Transverse colon (tissue), 4 donors: ENCODE data around the gene NMRK2. TPM values are rescaled to one million over a fixed set of nuclear protein-coding genes. Genes with fewer than 3 reads are reported as not detected.

Experiments
- DNase-seq: peaks from one replicate; pipeline ENCODE4 v3.0.0-alpha.2; 2019
- H3K27ac ChIP-seq, 4 donors: fragments of 200-600 bp; sonication (generic); 2 replicates each; pipeline ENCODE4 v1.5.1; 2016 to 2018; ENCODE audit warnings: inconsistent platforms in 4 of 4
- H3K27me3 ChIP-seq: fragments of 200-600 bp; sonication (generic); 2 replicates; pipeline ENCODE4 v1.5.1; 2017; ENCODE audit warnings: inconsistent platforms
- H3K36me3 ChIP-seq, 4 donors: fragments of 200-600 bp; sonication (generic); 2 replicates each; pipeline ENCODE4 v1.5.1; 2017 to 2019; ENCODE audit warnings: inconsistent platforms in 4 of 4
- H3K4me1 ChIP-seq, 4 donors: fragments of 200-600 bp; sonication (generic); 2 replicates each; pipeline ENCODE4 v1.5.1; 2017 to 2020; ENCODE audit warnings: inconsistent platforms in 4 of 4
- H3K4me3 ChIP-seq, 4 donors: fragments of 200-600 bp; sonication (generic); 1 replicate in 1 of 4; 2 replicates in 3 of 4; pipeline versions ENCODE4 v1.5.1 to v1.6.1; 2017 to 2019; ENCODE audit warnings: inconsistent platforms in 4 of 4
- H3K9me3 ChIP-seq, 2 donors: fragments of 200-600 bp; sonication (generic); 2 replicates each; pipeline ENCODE4 v1.5.1; 2017 to 2019; ENCODE audit warnings: inconsistent platforms in 2 of 2
- CTCF ChIP-seq, 5 experiments: fragments of 200-600 bp in 3 of 5; fragments of 450-650 bp in 2 of 5; sonication (generic) in 3 of 5; IDR thresholded peaks; 1 replicate in 2 of 5; 2 replicates in 3 of 5; pipeline ENCODE4 v1.5.1; 2016 to 2017; ENCODE audit warnings: antibody characterized with exemption in 5 of 5, inconsistent platforms in 3 of 5, mild to moderate bottlenecking in 2 of 5, moderate library complexity in 1 of 5
- EP300 ChIP-seq: sonication (generic); formaldehyde crosslinking; IDR thresholded peaks from one replicate; pipeline ENCODE4 v1.6.1; 2017; ENCODE audit warnings: antibody characterized with exemption, low read depth
- POLR2A ChIP-seq: fragments of 450-650 bp; IDR thresholded peaks from one replicate; pipeline ENCODE4 v1.6.1; 2016; ENCODE audit warnings: antibody characterized with exemption, mild to moderate bottlenecking, moderate library complexity
- POLR2AphosphoS5 ChIP-seq, 3 donors: sonication (generic); formaldehyde crosslinking; IDR thresholded peaks; one replicate each; pipeline ENCODE4 v1.6.1; 2016; ENCODE audit warnings: antibody characterized with exemption in 3 of 3
- WGBS, 2 donors: methylation state at CpG; one replicate each; pipeline ENCODE4 v1.1.5; 2018; ENCODE audit warnings: low coverage in 1 of 2; 5-methylcytosine and 5-hydroxymethylcytosine counted together
- in situ Hi-C, 4 donors: fragments of 200-750 bp; cut with MboI; loops; one replicate each; pipeline versions ENCODE4 v1.15.0 to v1.15.1; 2017; ENCODE audit warnings: low sequenced_read_pairs in 3 of 4, low pct_ligation_motif_present in 1 of 4, low pct_unique_long_range_greater_than_20kb in 1 of 4
- intact Hi-C: fragments of 100-400 bp; cut with DNase I; formaldehyde crosslinking; loops from one replicate; pipeline ENCODE4 v1.15.1; 2023; ENCODE audit warnings: low total_unique reads
- total RNA-seq, 4 donors: library from RNA; depleted of rRNA; stranded (reverse); fragments of >200 nt; gene quantifications; one replicate each; pipeline ENCODE4 v1.1.0, GENCODE V29; 2016

Gene NMRK2
- total RNA-seq, 4 donors from 2014 or later = 0.41 TPM; not detected in 3

- Histone ChIP-seq H3K9me3 (no peaks in the 10 kb centered on the region), H3K4me3 (no peak overlapping the region), H3K27ac (no peak overlapping the region), H3K27me3 (no peaks in the 10 kb centered on the region), H3K36me3 (peaks cover 0 to 61% (median 30%) of the 10 kb centered on the region in 4 donors), H3K4me1 (peaks cover 0 to 3% (median 1%) of the 10 kb centered on the region in 4 donors)
- TF ChIP-seq POLR2A = no peak
- peak in 1 of 3 donors; percentile 40 for TF ChIP-seq POLR2AphosphoS5 (IDR thresholded peaks at IDR 0.05)
- DNase-seq = no peak
- intact Hi-C loops = no loop called here
- WGBS, 2 donors = 91% methylated on average over 28 of the region's 29 CpGs; no CpG with 5 or more reads in 1 of the 2 donors
- in situ Hi-C loops = loop anchor here in 1 of 4 donors (25.0 kb wide), 1 partner anchor 161 kb away; no protein-coding TSS in a partner anchor
Measured at GRCh38 chr19:3976495-3977241, 43.8 kb downstream of the NMRK2 start.

GRCh38 chr19:3977242-3978143 lies 44.6 kb downstream of the NMRK2 start:
- 94% methylated on average over 59 of the region's 59 CpGs; no CpG with 5 or more reads in 1 of the 2 donors for WGBS, 2 donors
- peak in 2 of 3 donors; percentile 39 to 52 for TF ChIP-seq POLR2AphosphoS5 (IDR thresholded peaks at IDR 0.05)
- peak in 1 of 5 experiments; percentile 16 for TF ChIP-seq CTCF (IDR thresholded peaks at IDR 0.05)
- no peak for TF ChIP-seq EP300
- no peak for TF ChIP-seq POLR2A
- in situ Hi-C loops = loop anchor here in 1 of 4 donors (25.0 kb wide), 1 partner anchor 160 kb away; no protein-coding TSS in a partner anchor
- DNase-seq = no peak
- Histone ChIP-seq H3K36me3 (peaks cover 0 to 69% (median 36%) of the 10 kb centered on the region in 4 donors), H3K27ac (no peak overlapping the region), H3K27me3 (no peaks in the 10 kb centered on the region), H3K9me3 (no peaks in the 10 kb centered on the region), H3K4me3 (no peak overlapping the region), H3K4me1 (peaks cover 0 to 2% (median 0%) of the 10 kb centered on the region in 4 donors)
- intact Hi-C loops = no loop called here

GRCh38 chr19:3978145-3978544 lies 45.3 kb downstream of the NMRK2 start:
- DNase-seq = no peak
- in situ Hi-C loops = loop anchor here in 1 of 4 donors (25.0 kb wide), 1 partner anchor 159 kb away; no protein-coding TSS in a partner anchor

GRCh38 chr19:3979289-3979673 lies 46.4 kb downstream of the NMRK2 start:
- H3K9me3 ChIP-seq = no peaks in the 10 kb centered on the region
- in situ Hi-C loops = loop anchor here in 1 of 4 donors (25.0 kb wide), 1 partner anchor 158 kb away; no protein-coding TSS in a partner anchor
- peaks cover 8 to 17% (median 12%) of the 10 kb centered on the region in 4 donors for H3K4me1 ChIP-seq
- intact Hi-C loops = no loop called here
- TF ChIP-seq EP300 (no peak), POLR2A (no peak), POLR2AphosphoS5 (IDR thresholded peaks at IDR 0.05) (no peak)
- H3K27me3 ChIP-seq = no peaks in the 10 kb centered on the region
- 93% methylated on average over 18 of the region's 18 CpGs; no CpG with 5 or more reads in 1 of the 2 donors for WGBS, 2 donors
- no peak for DNase-seq
- no peak overlapping the region for H3K4me3 ChIP-seq
- peaks cover 0 to 85% (median 39%) of the 10 kb centered on the region in 4 donors for H3K36me3 ChIP-seq
- H3K27ac ChIP-seq = no peak overlapping the region

More at GRCh38 chr19:3978145-3978544, 45.3 kb downstream of the NMRK2 start:
- H3K27me3 ChIP-seq = no peaks in the 10 kb centered on the region
- 90 to 100% methylated on average over 1 to 19 of the region's 19 CpGs for WGBS, 2 donors
- H3K36me3 ChIP-seq = peaks cover 0 to 76% (median 39%) of the 10 kb centered on the region in 4 donors
- intact Hi-C loops = no loop called here
- H3K9me3 ChIP-seq = no peaks in the 10 kb centered on the region
- no peak overlapping the region for H3K27ac ChIP-seq
- peaks cover 0 to 6% (median 1%) of the 10 kb centered on the region in 4 donors for H3K4me1 ChIP-seq
- H3K4me3 ChIP-seq = no peak overlapping the region
- TF ChIP-seq POLR2AphosphoS5 (IDR thresholded peaks at IDR 0.05) = no peak
- no peak for TF ChIP-seq POLR2A
- TF ChIP-seq EP300 = no peak
- TF ChIP-seq CTCF (IDR thresholded peaks at IDR 0.05) = no peak
